GM19397 (cell line): Measurements from ENCODE around the gene SSBP3.

ENCODE experiments used
- ATAC-seq: cut with Tn5 transposase; IDR thresholded peaks from one replicate; pipeline ENCODE4 v1.9.1; 2021; ENCODE audit warnings: mild to moderate bottlenecking, moderate library complexity; ENCODE audit not compliant: unreplicated experiment

The SSBP3 gene

GRCh38 chr1:54191525-54191924, 214.7 kb downstream of the SSBP3 start:
- ATAC-seq, result no peak

DNA sequence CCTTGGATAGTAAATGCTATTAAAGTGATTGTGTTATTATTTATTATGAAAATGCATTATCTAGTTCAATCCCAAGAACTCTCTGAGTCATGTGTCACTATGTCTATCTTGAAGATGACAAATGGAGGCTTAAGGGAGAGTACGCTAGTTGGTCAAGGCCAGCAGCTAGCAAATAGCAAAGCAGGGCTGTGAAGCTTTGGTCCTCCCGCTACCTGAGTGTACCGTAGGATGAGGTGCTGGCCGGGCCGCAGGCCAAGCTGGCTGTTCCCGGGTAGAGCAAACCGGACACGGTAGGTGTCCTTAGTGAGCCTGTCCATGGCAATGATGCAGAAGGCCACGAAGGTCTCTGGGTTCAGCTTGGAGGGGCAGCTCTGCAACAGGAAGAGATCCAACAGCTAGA, 215.7 kb downstream of the SSBP3 start:
- ATAC-seq, result no peak

GRCh38 chr1:54188291-54188690, 217.9 kb downstream of the SSBP3 start:
- no peak for ATAC-seq

GRCh38 chr1:54186056-54186455, 220.1 kb downstream of the SSBP3 start:
- no peak for ATAC-seq

- no peak for ATAC-seq
Measured at GRCh38 chr1:54180701-54181360, 225.4 kb downstream of the SSBP3 start.

DNA sequence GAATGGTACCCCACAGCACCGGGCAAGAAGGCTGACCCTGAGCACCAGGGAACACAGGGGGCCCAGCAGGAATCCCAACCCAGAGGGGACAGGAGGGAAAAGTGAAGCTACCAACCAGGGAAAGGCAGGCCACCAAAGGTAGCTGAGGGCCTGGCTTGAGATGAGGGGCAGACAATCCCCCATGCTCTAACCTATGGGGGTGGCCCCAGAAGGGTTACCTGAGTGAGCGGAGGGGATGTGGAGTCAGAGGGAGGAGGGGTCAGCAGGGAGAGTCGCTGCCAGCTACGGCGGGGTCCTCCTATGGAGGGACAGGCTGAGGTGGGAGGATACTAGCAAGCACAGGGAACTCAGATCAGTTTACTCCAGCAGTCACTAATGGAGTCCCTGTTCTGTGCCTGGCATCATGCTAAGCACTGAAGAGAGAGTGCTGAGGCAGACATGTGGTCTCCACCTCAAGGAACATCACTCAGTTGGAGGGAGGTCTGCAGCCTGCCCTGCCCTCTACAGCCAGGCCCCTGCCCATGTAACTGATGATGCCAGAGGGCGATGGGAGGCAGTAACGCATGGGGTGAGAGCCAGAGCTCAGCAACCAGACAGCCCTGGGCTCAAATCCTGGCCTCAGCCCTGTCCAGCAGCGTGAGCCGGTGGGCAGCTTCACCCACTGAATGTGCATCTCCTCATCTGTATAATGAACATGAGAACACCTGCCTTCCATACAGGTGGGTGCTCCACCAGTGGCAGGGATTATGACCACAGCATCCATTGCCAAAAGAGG, 227.7 kb downstream of the SSBP3 start:
- ATAC-seq, result no peak

DNA sequence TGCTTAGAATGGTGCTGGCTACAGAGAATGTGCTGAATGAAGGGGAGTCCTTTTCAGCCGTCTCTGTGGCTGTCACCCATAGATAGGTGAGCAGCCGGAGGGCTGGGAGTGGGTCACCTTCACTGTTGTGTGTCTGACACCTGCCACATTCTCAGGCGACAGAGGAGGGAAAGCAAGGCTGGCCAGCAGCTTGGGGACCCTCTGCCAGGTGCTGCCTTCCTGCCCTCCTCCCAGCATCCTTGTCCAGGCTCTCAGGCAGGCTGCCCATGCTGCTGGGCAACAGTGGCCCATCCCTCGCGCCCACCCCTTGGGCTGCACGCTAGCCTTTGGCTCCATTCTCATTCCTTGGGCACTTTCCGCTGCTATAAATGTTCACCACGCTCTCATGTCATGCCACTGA, 228.5 kb downstream of the SSBP3 start:
- no peak for ATAC-seq

- no peak for ATAC-seq
Measured at GRCh38 chr1:54176621-54177327, 229.4 kb downstream of the SSBP3 start.
